ENCODE measurements around the gene SHC2. TPM values are rescaled to one million over a fixed set of nuclear protein-coding genes. Genes with fewer than 3 reads are reported as not detected.

SHC2 gene
- total and polyA plus RNA-seq, 2 of the 13 experiments (the other 11 are each of a cell fraction or from before 2014, with no cell fraction given), result 9.0 to 18.3 TPM

- TF ChIP-seq ZHX2 (IDR thresholded peaks at IDR 0.05; ENCODE audit: low read depth), result no peak
- TF ChIP-seq ZHX2 (CRISPR knock-in tag; IDR thresholded peaks at IDR 0.05; ENCODE audit: borderline replicate concordance), result no peak
- TF ChIP-seq CREM (IDR thresholded peaks at IDR 0.05), result no peak
- no peak for TF ChIP-seq CREM (CRISPR knock-in tag; IDR thresholded peaks at IDR 0.05)
- no peak for TF ChIP-seq ZNF3 (CRISPR knock-in tag; IDR thresholded peaks at IDR 0.05)
- 0 out of 2 replicates have a peak, but pooled peaks have one; percentile 43 for TF ChIP-seq HOXA3 (CRISPR knock-in tag; IDR thresholded peaks at IDR 0.05)
- no peak for TF ChIP-seq ZNF740 (CRISPR knock-in tag; IDR thresholded peaks at IDR 0.05)
- TF ChIP-seq BHLHE40 (IDR thresholded peaks at IDR 0.05; ENCODE audit: low read length), result no peak
- no peak for TF ChIP-seq ZNF451 (CRISPR knock-in tag; IDR thresholded peaks at IDR 0.05)
- no peak for TF ChIP-seq MATR3 (CRISPR knock-in tag; IDR thresholded peaks at IDR 0.05)
- no peak for TF ChIP-seq SNAI1 (CRISPR knock-in tag; IDR thresholded peaks at IDR 0.05; ENCODE audit: borderline replicate concordance)
- TF ChIP-seq GPBP1L1 (CRISPR knock-in tag; IDR thresholded peaks at IDR 0.05), result no peak
- no peak for TF ChIP-seq FOXO4 (CRISPR knock-in tag; conservative IDR thresholded peaks at IDR 0.05)
- no peak for TF ChIP-seq TRIM22 (IDR thresholded peaks at IDR 0.05)
- no peak for TF ChIP-seq MED13 (CRISPR knock-in tag; IDR thresholded peaks at IDR 0.05)
- TF ChIP-seq ZNF10 (CRISPR knock-in tag; IDR thresholded peaks at IDR 0.05; ENCODE audit: borderline replicate concordance, low read depth), result no peak
- TF ChIP-seq ZNF512B (CRISPR knock-in tag; IDR thresholded peaks at IDR 0.05; ENCODE audit: borderline replicate concordance), result no peak
These were observed 30.4 kb upstream of the SHC2 start (continued) for GRCh38 chr19:491146-491741.
